KMS-11 (cell line): ENCODE measurements around the gene PLCD1.

ENCODE experiments used
- H2AFZ ChIP-seq: fragments of 200-600 bp; sonication (generic); 2 replicates; pipeline ENCODE4 v1.6.1; 2016; ENCODE audit warnings: antibody characterized with exemption, mixed run types, low read depth
- H3K27ac ChIP-seq: fragments of 200-600 bp; sonication (generic); 2 replicates; pipeline ENCODE4 v1.6.1; 2016; ENCODE audit warnings: mild to moderate bottlenecking, mixed run types
- H3K27me3 ChIP-seq: fragments of 200-600 bp; sonication (generic); 2 replicates; pipeline ENCODE4 v1.6.1; 2017; ENCODE audit warnings: mild to moderate bottlenecking, low read depth, mixed run types, moderate library complexity; ENCODE audit not compliant: insufficient read depth
- H3K36me3 ChIP-seq: fragments of 200-600 bp; sonication (generic); 2 replicates; pipeline ENCODE4 v1.6.1; 2017; ENCODE audit warnings: mild to moderate bottlenecking, mixed run types; ENCODE audit not compliant: insufficient read depth
- H3K4me1 ChIP-seq: fragments of 200-600 bp; sonication (generic); 2 replicates; pipeline ENCODE4 v1.6.1; 2016; ENCODE audit warnings: mild to moderate bottlenecking, low read depth, mixed run types; ENCODE audit not compliant: poor library complexity, severe bottlenecking
- H3K4me2 ChIP-seq: fragments of 200-600 bp; sonication (generic); 2 replicates; pipeline ENCODE4 v1.7.0; 2016; ENCODE audit warnings: mild to moderate bottlenecking, mixed run types
- H3K4me3 ChIP-seq: fragments of 200-600 bp; sonication (generic); IDR thresholded peaks from 2 replicates; pipeline ENCODE4 v1.6.1; 2017; ENCODE audit warnings: low read depth, low read length, mixed read lengths; ENCODE audit not compliant: insufficient read depth
- H3K79me2 ChIP-seq: fragments of 200-600 bp; sonication (generic); 2 replicates; pipeline ENCODE4 v1.6.1; 2016; ENCODE audit warnings: low read depth, mixed run types; ENCODE audit not compliant: insufficient read depth
- H3K9ac ChIP-seq: fragments of 200-600 bp; sonication (generic); 2 replicates; pipeline ENCODE4 v1.6.1; 2016; ENCODE audit warnings: mild to moderate bottlenecking, mixed run types
- H4K20me1 ChIP-seq: fragments of 200-600 bp; sonication (generic); 2 replicates; pipeline ENCODE4 v1.6.1; 2016; ENCODE audit warnings: mild to moderate bottlenecking, mixed run types; ENCODE audit not compliant: insufficient read depth
- CTCF ChIP-seq: fragments of 200-600 bp; sonication (generic); conservative IDR thresholded peaks from 2 replicates; pipeline ENCODE4 v1.6.1; 2017; ENCODE audit warnings: low read depth, mild to moderate bottlenecking, antibody characterized with exemption, low read length, moderate library complexity, mixed read lengths

Gene PLCD1

DNA sequence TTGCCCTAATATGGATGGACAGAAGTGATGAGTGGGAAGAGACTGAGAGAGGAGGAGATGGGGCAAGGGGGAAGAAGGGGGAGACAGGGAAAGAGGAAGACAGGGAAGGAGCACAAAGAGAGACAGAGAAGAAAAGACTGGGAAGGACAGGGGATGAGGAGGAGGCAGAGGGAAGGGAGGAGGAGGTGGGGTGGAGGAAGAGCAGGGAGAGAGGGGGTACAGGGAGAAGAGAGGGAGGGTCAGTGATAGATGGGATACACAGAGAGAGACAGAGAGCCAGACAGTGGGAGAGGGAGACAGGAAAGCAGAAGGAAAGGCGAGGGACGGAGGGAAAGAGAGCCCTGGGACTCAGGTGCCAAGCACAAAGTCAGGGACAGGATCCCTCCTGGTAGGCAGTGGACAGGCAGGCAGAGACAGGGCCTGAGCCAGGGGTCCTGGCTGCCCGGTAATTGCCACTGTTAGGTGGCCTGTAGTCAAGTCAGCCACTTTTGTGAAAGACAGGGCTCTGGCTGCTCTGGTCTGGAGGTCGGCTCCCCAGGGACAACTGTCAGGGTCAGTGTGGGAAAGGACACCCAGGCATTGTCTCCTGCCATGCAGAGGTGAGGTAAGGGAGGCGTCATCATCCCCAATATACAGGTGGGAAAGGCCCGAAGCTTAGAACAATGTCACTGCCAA lies 29.1 kb downstream of the PLCD1 start:
- no peak overlapping the region for H3K4me3 ChIP-seq
- TF ChIP-seq CTCF, result no peak

DNA sequence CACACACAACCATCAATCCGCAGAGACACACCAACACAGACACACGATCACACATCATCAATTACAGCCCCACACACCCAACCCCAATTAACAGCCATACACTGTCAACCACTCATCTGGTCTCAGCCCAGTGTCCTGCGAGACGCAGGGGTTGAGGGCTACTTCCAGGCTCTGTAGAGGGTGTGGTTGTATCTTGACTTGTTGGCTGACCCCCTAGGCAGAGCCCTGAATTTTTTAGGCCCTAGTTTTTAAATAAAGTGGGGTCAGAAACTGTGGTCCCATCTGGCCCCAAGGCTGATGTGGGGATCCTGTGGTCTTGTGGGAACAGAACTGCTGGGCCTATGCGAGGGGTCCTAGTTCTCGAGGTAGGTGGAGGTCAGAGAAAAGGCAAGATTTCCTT lies 29.6 kb downstream of the PLCD1 start:
- Histone ChIP-seq H4K20me1 (no peaks in the 10 kb centered on the region), H3K4me1 (peaks cover 12% of the 10 kb centered on the region), H3K4me2 (no peak overlapping the region), H2AFZ (no peak overlapping the region), H3K9ac (no peak overlapping the region), H3K27me3 (no peaks in the 10 kb centered on the region), H3K36me3 (no peaks in the 10 kb centered on the region), H3K4me3 (no peak overlapping the region), H3K79me2 (no peaks in the 10 kb centered on the region), H3K27ac (no peak overlapping the region)
- no peak for TF ChIP-seq CTCF

More for the DNA sequence above, 29.1 kb downstream of the PLCD1 start:
- Histone ChIP-seq H3K9ac (no peak overlapping the region), H3K4me2 (no peak overlapping the region), H2AFZ (no peak overlapping the region), H3K79me2 (no peaks in the 10 kb centered on the region), H3K4me1 (peaks cover 12% of the 10 kb centered on the region), H4K20me1 (no peaks in the 10 kb centered on the region), H3K27ac (no peak overlapping the region), H3K36me3 (no peaks in the 10 kb centered on the region), H3K27me3 (no peaks in the 10 kb centered on the region)

DNA sequence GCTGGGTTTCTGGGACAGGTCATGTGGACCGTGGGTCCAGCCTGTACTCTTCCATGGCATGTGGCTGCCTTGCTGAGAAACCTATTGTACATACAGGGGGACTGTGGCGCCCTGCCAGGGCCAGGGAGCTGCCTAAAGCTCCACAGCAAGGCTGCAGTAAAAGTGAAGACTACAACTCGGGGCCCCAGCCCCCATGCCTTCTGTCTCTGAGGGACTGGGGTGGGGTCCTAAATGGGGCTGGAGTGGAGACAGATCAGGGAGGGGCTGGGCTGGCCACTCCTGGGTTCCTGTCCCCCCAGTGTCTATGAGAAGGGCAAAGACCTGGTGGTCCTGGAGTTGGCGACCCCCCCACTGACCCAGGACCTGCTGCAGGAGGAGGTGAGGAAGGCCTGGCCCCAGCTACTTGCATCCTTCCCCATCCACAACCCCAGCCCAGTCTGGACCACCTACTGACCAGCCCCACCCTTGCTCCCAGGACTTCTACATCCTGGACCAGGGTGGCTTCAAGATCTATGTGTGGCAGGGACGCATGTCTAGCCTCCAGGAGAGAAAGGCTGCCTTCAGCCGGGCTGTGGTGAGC lies 31.6 kb downstream of the PLCD1 start:
- H3K4me1 ChIP-seq, result peaks cover 12% of the 10 kb centered on the region
- peak overlapping the region; percentile 63; the same call in 1 of the 2 replicates for H3K4me2 ChIP-seq
- H3K4me3 ChIP-seq, result peak overlapping the region; percentile 37
- H3K27me3 ChIP-seq, result no peaks in the 10 kb centered on the region
- no peak overlapping the region; the same call in 1 of the 2 replicates for H3K9ac ChIP-seq
- no peak for TF ChIP-seq CTCF
- H3K79me2 ChIP-seq, result no peaks in the 10 kb centered on the region
- peak overlapping the region; percentile 44; the same call in 1 of the 2 replicates for H3K27ac ChIP-seq
- H3K36me3 ChIP-seq, result no peaks in the 10 kb centered on the region
- peak overlapping the region; percentile 61; the same call in 1 of the 2 replicates for H2AFZ ChIP-seq
- H4K20me1 ChIP-seq, result no peaks in the 10 kb centered on the region

GRCh38 chr3:37997342-37997741 lies 32.1 kb downstream of the PLCD1 start:
- H3K4me3 ChIP-seq, result no peak overlapping the region
- no peaks in the 10 kb centered on the region for H4K20me1 ChIP-seq
- H3K27ac ChIP-seq, result no peak overlapping the region
- no peaks in the 10 kb centered on the region for H3K79me2 ChIP-seq
- no peaks in the 10 kb centered on the region for H3K27me3 ChIP-seq
- no peak overlapping the region for H2AFZ ChIP-seq
- peaks cover 12% of the 10 kb centered on the region for H3K4me1 ChIP-seq
- no peak for TF ChIP-seq CTCF
- no peak overlapping the region for H3K4me2 ChIP-seq
- no peaks in the 10 kb centered on the region for H3K36me3 ChIP-seq
- no peak overlapping the region for H3K9ac ChIP-seq
